ENCODE data around the gene SLC38A7.
"Not testable (repeated sequence)": the region's sequence is repeated elsewhere in the genome, so short reads cannot be mapped to it uniquely, and the experiment has no call there.

Gene SLC38A7

GRCh38 chr16:58678269-58678668, 6.3 kb downstream of the SLC38A7 start:
- DNase-seq (ENCODE audit: low spot score) = no peak

GRCh38 chr16:58670946-58671583, 13.5 kb downstream of the SLC38A7 start:
- DNase-seq (ENCODE audit: low spot score) = no peak

GRCh38 chr16:58670177-58670576, 14.4 kb downstream of the SLC38A7 start:
- DNase-seq (ENCODE audit: low spot score) = no peak

GRCh38 chr16:58665200-58665599, 19.4 kb downstream of the SLC38A7 start:
- DNase-seq (ENCODE audit: low spot score) = no peak

- peak; percentile 86 for DNase-seq (ENCODE audit: low spot score)
These were observed 23.3 kb downstream of the SLC38A7 start for GRCh38 chr16:58661199-58661830.

GRCh38 chr16:58659911-58660310, 24.7 kb downstream of the SLC38A7 start:
- not testable (repeated sequence) for DNase-seq (ENCODE audit: low spot score)

- no peak for DNase-seq (ENCODE audit: low spot score)
These were observed 25.8 kb downstream of the SLC38A7 start for GRCh38 chr16:58658796-58659211.

- DNase-seq (ENCODE audit: low spot score) = no peak
These were observed 27.7 kb downstream of the SLC38A7 start for GRCh38 chr16:58656899-58657298.

GRCh38 chr16:58655215-58655596, 29.4 kb downstream of the SLC38A7 start:
- DNase-seq (ENCODE audit: low spot score) = no peak

GRCh38 chr16:58654560-58655214, 29.9 kb downstream of the SLC38A7 start:
- no peak for DNase-seq (ENCODE audit: low spot score)

- DNase-seq (ENCODE audit: low spot score) = no peak
These were observed 31.8 kb downstream of the SLC38A7 start for GRCh38 chr16:58652741-58653140.

GRCh38 chr16:58651965-58652348, 32.6 kb downstream of the SLC38A7 start:
- DNase-seq (ENCODE audit: low spot score) = no peak

GRCh38 chr16:58649707-58650106, 34.9 kb downstream of the SLC38A7 start:
- no peak for DNase-seq (ENCODE audit: low spot score)

GRCh38 chr16:58647107-58647506, 37.5 kb downstream of the SLC38A7 start:
- DNase-seq (ENCODE audit: low spot score) = no peak

- DNase-seq (ENCODE audit: low spot score) = no peak
These were observed 39.6 kb downstream of the SLC38A7 start for GRCh38 chr16:58644765-58645487.

- DNase-seq (ENCODE audit: low spot score) = no peak
These were observed 40.5 kb downstream of the SLC38A7 start for GRCh38 chr16:58644108-58644507.

GRCh38 chr16:58640949-58641348, 43.6 kb downstream of the SLC38A7 start:
- DNase-seq (ENCODE audit: low spot score) = no peak

GRCh38 chr16:58639836-58640235, 44.7 kb downstream of the SLC38A7 start:
- no peak for DNase-seq (ENCODE audit: low spot score)

- DNase-seq (ENCODE audit: low spot score) = no peak
These were observed 45.3 kb downstream of the SLC38A7 start for GRCh38 chr16:58639230-58639629.

- DNase-seq (ENCODE audit: low spot score) = no peak
These were observed 46.2 kb downstream of the SLC38A7 start for GRCh38 chr16:58638148-58639036.

GRCh38 chr16:58637021-58637420, 47.5 kb downstream of the SLC38A7 start:
- not testable (repeated sequence) for DNase-seq (ENCODE audit: low spot score)

- no peak for DNase-seq (ENCODE audit: low spot score)
These were observed 48.1 kb downstream of the SLC38A7 start for GRCh38 chr16:58636466-58636865.

Data from kidney capillary endothelial cell (primary cell).